GM19043 (cell line): ENCODE results near the gene BLVRA.
A peak's percentile ranks its signal among the peaks of the same experiment; 100 is the strongest.
"Not testable (repeated sequence)": the region's sequence is repeated elsewhere in the genome, so short reads cannot be mapped to it uniquely, and the experiment has no call there.

Source experiments
- ATAC-seq: cut with Tn5 transposase; IDR thresholded peaks from one replicate; pipeline ENCODE4 v1.9.1; 2021; ENCODE audit warnings: low read depth; ENCODE audit not compliant: unreplicated experiment

The BLVRA gene

GRCh38 chr7:43758029-43758821 is at the start of gene BLVRA:
Gene BLVRA, plus strand, starts transcription at chr7:43758680. Its CDS starts 12,479 bp downstream, at chr7:43771159.
- ATAC-seq: peak; percentile 55

GRCh38 chr7:43711503-43711902 is 47.0 kb upstream of the BLVRA start:
- no peak for ATAC-seq

GRCh38 chr7:43715966-43716365 is 42.5 kb upstream of the BLVRA start:
- not testable (repeated sequence) for ATAC-seq

- ATAC-seq: no peak
These were observed 41.9 kb upstream of the BLVRA start for GRCh38 chr7:43716598-43716997.

- no peak for ATAC-seq
These were observed 37.2 kb upstream of the BLVRA start for GRCh38 chr7:43721193-43721806.

- ATAC-seq: no peak
These were observed 35.5 kb upstream of the BLVRA start for GRCh38 chr7:43723007-43723341.

GRCh38 chr7:43725251-43725650 is 33.2 kb upstream of the BLVRA start:
- no peak for ATAC-seq

GRCh38 chr7:43726466-43726865 is 32.0 kb upstream of the BLVRA start:
- no peak for ATAC-seq

GRCh38 chr7:43727003-43727402 is 31.5 kb upstream of the BLVRA start:
- no peak for ATAC-seq

- no peak for ATAC-seq
These were observed 31.0 kb upstream of the BLVRA start for GRCh38 chr7:43727494-43727893.

GRCh38 chr7:43729214-43729923 is 29.1 kb upstream of the BLVRA start, which contains the start of gene COA1:
Gene COA1, minus strand, starts transcription at chr7:43729523. Its CDS starts 80,909 bp downstream, at chr7:43648614.
- peak; percentile 78 for ATAC-seq

GRCh38 chr7:43729924-43730248 is 28.6 kb upstream of the BLVRA start:
- peak; percentile 7 for ATAC-seq

- not testable (repeated sequence) for ATAC-seq
These were observed 27.0 kb upstream of the BLVRA start for GRCh38 chr7:43731494-43731893.

- not testable (repeated sequence) for ATAC-seq
These were observed 23.7 kb upstream of the BLVRA start for GRCh38 chr7:43734575-43735332.

- no peak for ATAC-seq
These were observed 23.1 kb upstream of the BLVRA start for GRCh38 chr7:43735403-43735801.

GRCh38 chr7:43735802-43736603 is 22.5 kb upstream of the BLVRA start:
- ATAC-seq: no peak

GRCh38 chr7:43737467-43738127 is 20.9 kb upstream of the BLVRA start:
- no peak for ATAC-seq

GRCh38 chr7:43742692-43743091 is 15.8 kb upstream of the BLVRA start:
- ATAC-seq: no peak

GRCh38 chr7:43747328-43748105 is 11.0 kb upstream of the BLVRA start:
- no peak for ATAC-seq
